ENCODE results near the gene CDC25A.

CDC25A gene

DNA sequence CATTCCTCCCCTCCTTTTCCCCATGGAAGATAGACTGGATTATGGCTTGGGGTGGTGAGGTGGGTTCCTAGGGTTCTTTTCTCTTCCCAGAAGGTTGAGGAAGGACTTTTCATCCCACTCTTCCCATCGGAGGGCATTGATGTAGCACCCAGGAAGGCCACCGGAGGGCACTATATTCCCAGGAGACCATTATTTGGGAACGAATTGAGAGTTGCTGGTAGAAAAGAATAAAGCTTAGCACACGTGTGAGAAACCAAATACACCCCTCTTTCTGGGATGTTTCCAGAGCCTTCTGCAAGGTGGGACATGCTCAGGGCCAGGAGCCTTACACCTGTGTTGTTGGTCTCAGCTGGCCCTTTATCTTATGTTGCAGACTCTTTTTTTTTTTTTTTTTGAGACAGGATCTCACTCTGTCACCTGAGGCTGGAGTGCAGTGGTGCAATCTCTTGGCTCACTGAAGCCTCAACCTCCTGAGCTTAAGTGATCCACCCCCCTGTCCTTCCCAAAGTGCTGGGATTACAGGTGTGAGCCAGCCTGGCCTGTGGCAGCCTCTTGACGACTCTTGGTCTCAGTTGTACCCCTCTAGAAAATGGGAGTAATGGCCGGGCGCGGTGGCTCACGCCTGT is 6.3 kb upstream of the CDC25A start:
- DNase-seq, result peak; percentile 7 to 22

DNA sequence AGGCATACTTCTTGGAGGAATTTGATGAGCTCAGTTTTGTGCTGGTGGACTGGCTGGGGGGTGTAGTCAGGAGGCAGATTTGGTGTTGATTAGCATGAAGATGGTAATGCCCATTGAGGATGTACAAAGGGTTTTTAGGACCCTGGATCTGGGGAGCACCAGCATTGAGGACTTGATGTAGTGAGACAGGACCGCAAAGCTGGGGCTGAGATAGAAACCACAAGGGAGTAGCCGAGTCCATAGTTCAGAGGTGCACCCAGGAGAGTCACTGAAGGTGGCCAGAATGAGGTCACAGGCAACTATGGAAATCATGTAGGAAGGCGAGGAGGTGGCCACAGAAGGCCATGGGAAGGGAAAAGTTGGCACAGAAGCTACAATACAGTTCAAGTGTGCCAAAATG is 2.7 kb upstream of the CDC25A start:
- no peak for DNase-seq

DNA sequence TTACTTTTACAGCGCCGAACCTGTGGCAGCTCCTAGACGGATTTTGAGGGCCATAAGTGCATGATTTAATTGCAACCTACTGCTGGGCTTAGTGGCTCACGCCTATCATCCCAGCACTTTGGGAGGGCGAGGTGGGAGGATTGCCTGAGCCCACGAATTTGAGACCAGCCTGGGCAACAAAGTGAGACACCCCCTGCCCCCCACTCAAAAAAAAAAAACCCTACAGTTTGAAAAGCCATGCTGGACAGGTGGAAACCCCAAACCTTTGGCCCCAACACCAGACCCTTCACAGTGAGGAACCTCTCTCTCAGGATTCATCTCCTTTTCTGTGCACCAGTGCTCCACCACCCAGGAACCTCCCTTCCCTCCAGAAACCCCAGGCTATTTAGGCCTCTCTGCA is 1.1 kb upstream of the CDC25A start:
- no peak for DNase-seq

DNA sequence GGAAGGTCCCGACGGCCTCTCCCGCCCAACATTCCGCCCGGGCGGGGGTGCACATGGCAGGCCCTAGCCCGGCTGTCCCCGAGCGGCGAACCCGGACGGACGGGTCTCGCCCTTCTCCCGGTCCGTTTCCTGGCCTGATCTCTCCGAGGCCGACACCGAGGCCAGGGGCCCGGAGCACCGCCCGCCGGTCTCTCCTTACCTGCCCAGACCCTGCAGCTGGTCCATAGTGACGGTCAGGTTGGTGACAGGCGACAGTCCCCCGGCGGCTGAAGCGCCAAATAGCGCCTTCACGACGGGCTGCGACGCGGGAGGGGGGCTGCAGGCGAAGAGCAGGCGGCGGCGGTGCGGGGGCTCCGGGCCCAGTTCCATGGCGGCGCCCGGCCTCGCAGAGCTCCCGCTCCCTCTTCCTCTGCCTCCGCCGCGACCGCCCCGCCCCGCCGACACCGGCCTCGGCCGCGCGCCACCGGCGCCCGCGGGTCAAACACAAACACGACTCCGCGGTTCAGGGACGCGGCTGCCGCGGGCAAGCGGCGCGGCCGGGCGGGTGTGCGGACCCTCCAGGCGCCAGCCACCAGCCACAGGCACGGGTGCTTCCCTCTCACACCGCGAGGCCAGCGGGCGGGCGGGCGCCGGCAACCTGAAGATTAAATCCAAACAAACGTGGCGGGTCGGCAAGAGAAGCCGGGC is 495 bp downstream of the CDC25A start:
- DNase-seq, result no peak

DNA sequence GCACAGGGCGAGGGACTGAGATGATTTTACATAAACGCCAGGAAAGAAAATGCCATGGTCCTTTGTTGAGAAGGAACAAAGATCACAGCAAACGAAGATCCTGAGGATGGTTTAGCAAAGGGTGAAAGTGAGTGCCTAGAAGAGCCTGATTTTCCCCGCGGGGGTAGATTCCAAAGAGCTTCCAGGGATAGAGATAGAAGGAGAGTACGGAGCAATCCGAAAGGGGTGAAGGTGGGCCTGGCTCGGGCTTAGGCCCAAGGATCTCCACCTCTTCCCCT is 977 bp downstream of the CDC25A start:
- no peak for DNase-seq

DNA sequence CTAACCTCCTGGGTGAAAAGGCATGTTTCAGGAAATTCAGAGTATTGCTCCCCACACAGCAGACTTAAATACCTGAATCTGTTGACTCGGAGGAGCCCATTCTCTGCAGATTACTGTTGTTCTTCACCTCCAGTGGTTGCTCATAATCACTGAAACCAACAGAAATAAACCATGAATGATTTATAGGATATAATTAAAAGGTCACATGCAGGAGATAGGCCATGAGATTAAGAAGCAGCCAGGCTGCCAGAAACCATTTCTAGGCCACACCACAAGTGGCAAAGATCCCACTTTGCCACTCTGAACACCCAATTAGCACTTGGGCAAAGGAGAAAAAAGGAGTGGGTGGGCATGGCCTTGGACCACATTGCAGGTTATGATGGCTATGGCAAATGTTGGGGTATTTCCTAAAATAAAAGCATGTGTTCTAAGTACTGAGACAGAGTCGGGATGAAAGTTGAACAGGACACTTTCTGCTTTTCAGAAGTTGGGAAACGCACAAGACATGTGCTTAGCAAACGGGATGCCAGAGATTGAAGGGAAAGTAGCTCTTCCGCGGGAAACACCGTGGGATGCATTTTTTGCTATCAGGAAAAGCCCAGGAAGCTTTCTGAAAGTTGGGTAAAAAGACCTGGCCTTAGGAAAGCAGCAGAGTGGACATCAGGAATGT is 1.5 kb downstream of the CDC25A start:
- no peak for DNase-seq

DNA sequence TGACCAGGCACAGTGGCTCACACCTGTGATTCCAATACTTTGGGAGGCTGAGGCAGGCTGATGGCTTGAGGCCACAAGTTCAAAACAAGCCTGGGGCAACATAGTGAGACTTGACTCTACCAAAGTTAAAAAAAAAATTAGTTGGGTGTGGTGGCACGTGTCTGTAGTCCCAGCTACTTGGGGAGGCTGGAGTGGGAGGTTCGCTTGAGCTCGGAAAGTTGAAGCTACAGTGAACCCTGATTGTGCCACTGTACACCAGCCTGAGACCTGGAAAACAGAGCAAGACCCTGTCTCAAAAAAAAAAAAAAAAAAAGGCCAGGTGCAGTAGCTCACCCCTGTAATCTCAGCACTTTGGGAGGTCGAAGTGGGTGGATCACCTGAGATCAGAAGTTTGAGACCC is 3.1 kb downstream of the CDC25A start:
- no peak for DNase-seq

- no peak for DNase-seq
Measured at GRCh38 chr3:48184299-48184698, 3.9 kb downstream of the CDC25A start.

GRCh38 chr3:48180531-48181253 is 7.5 kb downstream of the CDC25A start:
- no peak for DNase-seq

- no peak for DNase-seq
Measured at GRCh38 chr3:48180021-48180420, 8.2 kb downstream of the CDC25A start.

- DNase-seq, result no peak
Measured at GRCh38 chr3:48178072-48178471, 10.1 kb downstream of the CDC25A start.

DNA sequence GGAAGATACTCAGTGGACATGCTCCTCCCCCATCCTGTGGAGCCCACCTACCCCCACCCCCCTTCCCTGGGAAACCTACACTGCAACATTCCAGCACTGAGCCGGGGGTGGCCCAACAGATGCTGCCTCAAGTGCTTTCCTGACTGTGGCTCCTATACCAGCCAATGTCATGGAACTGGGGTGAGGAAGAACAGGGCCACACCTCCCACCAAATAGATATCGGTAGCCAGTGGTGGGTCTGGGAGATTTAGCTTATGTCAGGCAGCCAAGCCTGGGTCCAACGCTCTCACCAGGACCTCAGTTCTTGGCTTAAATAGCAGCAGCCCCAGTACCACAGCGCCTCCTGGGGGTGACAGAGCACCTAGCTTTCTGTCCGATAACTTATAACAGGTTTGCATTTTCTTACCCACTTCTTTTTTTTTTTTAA is 30.3 kb downstream of the CDC25A start:
- DNase-seq, result peak; percentile 33 to 50

DNA sequence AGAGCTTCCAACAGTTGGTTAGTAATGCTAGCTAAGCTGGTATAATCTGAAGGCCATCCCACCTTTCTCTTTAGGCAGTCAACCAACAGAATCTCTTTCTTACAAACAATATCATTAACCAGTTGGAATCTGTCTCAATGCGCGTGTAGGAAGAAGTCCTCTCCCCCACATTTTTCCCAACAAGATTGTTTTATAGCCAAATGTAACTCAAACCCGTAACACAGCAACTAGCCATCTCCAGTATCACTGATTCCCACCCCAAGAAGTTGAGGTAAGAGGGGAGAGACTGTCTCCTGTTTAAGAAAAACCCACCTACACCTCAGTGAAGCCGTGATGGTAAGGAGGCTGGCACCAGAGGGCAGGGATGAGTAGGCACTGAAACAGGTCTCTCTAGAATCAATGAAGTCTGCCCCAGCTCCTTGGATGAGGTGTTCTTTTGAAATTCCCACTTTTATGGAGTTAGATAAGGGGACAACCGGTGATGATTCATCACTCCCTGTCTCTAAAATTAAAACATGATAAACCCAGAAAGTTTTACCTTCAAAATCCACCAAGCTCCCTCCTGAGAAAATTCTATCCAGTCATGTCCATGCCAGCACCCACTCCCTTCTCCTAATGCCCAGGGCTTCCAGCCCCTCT is 30.9 kb downstream of the CDC25A start:
- DNase-seq, result no peak

DNA sequence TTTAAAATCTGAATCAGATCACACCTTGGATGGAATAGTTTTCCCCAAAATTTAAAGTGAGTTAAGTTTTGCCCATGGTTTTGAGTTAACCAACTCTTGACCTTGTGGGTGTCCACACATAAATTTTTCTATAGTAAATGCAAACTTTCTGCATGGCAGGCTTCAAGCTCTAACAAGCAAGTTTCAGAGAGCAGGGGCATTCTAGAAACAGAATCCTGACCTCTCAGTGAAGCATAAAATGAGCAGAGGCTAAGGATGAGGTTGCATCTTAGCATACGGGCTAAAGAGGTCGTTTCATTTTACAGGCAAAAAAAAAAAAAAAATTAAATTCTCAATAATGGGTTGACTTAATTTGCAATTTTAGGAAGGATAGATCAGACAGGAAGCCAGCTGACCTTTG is 32.1 kb downstream of the CDC25A start:
- DNase-seq, result no peak

GRCh38 chr3:48155122-48155521 is 33.1 kb downstream of the CDC25A start:
- no peak for DNase-seq

- DNase-seq, result no peak
Measured at GRCh38 chr3:48151807-48152427, 36.3 kb downstream of the CDC25A start.

GRCh38 chr3:48151058-48151806 is 37.0 kb downstream of the CDC25A start:
- peak; percentile 41 to 56 for DNase-seq

DNA sequence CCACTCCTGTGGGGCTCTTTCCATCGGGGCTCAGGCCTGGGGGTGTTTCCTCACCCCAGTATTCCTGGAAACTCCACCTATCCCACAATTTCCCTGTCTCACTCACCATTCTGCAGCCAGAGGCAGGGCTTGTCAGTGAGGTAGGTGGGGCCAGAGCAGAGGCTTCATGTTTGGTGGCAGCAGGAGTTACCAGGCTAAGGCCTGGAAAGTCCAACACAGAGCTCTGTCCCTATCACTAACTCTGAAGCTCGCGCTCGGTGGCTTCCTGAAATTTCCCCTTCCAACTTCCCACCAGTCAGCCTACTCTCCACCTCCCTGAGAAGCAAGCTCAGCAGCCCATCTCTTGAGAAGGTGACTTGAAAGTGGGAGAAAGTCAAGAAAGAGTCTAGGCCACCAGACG is 44.2 kb downstream of the CDC25A start:
- DNase-seq, result no peak

DNA sequence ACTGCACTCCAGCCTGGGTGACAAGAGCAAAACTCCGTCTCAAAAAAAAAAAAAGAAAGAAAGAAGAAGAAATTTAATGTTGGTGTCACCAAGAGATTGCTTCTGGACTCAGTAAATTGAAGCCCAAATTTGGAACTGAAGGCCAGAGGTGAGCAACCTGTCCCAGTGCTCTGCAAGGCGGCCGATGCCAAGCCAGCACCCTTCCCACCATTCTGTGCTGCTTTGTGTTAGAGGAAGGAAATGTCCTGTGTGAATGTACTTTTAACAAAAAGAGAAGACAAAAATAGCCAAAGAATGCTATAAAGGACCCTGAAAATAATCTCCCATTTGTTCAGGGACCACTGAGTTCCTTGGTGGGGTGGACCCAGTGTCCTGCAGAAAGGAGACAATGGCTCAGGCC is 44.6 kb downstream of the CDC25A start:
- DNase-seq, result no peak

DNA sequence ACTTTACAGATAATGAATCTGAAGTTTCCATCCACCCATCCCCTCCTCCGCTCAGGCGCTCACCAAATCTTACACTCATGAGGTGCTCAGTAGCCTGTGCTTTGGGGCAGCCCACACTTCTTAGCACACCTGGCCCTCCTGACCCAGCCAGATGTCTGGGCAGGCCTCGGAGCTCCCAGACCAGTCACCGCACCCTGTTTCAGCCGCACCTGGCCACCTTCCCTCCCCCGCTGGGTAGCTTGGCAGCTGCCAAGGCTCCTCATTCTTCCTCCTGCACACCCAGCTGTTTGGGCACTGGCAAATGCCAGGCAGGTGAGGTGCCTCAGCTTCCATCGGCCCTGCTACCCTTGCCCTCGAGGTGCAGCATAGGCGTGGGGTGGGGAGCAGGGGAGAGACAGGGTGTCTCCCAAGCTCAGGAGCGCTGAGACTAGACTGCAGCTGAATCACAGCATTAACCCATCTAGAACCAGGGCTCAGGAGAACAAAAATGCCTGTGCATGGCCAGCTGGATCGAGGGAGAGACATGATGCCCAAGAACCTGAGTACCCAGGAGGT is 45.8 kb downstream of the CDC25A start:
- no peak for DNase-seq

DNA sequence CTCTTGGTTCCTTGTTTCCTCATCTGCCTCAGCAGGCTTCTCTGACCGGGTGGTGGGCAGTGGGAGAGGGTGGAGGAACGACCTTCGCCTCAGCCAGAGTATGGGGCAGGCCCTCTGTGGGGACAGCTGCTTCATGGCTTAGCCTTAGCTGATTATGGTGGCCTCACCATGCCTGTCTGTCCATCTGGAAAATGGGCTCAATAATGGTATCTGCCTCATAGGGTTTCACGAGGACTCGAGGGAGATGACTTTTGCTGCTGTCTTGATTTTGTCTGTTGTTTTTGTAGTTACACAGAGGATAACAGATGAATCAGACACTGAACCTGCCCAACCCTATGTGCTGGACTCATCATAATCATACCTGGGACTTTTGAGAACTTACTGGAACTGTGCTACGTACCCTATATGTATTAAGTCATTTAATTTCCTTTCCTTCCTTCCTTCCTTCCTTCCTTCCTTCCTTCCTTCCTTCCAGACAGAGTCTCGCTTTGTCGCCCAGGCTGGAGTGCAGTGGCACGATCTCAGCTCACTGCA is 46.5 kb downstream of the CDC25A start:
- DNase-seq, result no peak

All from CD4-positive, alpha-beta T cell treated with Interferon alpha-2 for 1 hour (primary cell).